OCI-M2 (cell line): Measurements from ENCODE around the gene ARHGAP23.
"Not testable (repeated sequence)": the region's sequence is repeated elsewhere in the genome, so short reads cannot be mapped to it uniquely, and the experiment has no call there.

Source experiments
- DNase-seq: peaks from one replicate; lab custom pipeline; 2025; ENCODE audit not compliant: unreplicated experiment; lab: John Stamatoyannopoulos, UW

ARHGAP23 gene

GRCh38 chr17:38485681-38486298 lies 57.5 kb downstream of the ARHGAP23 start:
- DNase-seq, result not testable (repeated sequence)

DNA sequence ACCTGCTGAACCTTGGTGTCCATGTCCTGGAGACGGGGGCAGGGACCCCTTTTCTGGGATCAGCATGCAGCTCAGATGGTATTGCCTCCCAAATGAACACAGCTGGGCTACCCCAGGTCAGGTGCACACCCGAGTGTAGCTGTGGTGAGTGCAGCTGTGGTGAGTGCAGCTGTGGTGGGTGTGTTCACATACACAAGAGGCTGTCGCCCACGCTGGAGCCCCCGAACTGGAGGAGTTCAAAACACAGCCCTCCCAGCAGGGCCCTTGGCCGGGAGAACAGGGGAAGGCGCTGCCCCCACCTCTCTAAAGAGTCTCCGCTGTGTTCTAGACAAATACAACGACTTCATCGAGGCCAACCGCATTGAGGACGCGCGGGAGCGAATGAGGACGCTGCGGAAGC lies 61.5 kb downstream of the ARHGAP23 start:
- DNase-seq, result not testable (repeated sequence)

GRCh38 chr17:38491346-38492066 lies 63.2 kb downstream of the ARHGAP23 start:
- DNase-seq, result not testable (repeated sequence)

DNA sequence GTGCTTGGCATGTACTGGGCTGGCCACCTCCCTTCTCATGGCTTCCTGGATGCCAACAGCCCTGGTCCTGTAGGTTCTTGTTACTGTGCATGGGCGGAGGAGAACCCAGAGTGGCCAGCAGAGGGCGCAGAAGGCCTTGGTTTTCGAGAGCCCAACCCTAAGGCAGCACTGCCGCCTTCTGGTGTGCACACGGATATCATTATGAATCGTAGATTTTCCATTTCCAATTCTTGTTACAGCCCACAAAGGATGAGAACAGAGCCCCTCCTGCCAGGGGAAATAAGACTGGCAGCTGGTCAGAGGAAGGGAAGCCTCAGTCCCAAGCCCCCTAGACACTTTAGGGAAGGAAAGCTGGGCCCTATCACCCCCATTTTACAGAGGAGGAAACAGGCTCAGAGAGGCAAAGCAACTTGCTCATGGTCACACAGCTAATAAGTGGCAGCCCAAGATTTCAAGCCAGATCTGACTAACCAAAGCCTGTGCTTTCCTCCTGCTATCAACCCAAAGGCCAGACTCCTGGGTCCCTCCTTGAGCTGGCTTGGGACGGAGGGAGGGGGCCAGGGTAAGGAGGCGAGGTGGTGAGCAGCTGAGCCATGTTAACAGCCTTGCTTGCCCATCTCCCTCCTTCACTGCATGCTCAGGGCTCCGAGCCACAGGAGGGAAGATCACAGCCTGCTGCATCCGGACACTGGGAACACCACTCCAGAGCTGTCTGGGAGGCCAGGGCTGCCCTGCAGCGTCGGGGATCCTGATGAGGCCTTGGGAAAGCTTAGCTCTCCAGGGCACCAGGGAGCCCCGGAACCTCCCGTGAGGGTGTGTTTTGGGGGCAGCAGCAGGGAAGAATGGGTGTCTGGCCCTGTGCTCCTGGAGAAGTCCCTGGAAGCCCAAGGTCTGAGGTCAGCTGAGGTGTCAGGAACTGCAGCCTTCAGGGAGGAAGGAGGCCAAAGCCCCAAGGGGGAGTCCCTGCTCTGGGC lies 64.1 kb downstream of the ARHGAP23 start:
- peak; percentile 11 for DNase-seq

DNA sequence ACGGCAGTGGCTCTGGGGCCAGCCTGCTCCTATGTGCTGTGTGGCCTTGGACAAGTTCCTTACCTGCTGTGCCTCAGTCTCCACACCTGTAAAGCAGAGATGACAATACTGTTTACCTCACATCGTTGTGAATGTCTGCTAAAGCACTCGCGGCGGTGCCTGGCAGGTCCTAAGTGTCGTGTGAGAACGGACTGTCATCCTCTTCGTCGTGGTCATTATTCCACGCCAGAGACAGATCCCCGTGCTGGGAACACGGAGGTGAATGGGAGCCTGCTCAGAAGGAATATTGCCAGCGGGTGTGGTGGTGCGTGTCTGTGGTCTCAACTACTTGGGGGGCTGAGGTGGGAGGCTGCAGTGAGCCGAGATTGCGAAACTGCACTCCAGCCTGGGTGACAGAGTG lies 65.9 kb downstream of the ARHGAP23 start:
- DNase-seq, result not testable (repeated sequence)

GRCh38 chr17:38497656-38498055 lies 69.4 kb downstream of the ARHGAP23 start:
- not testable (repeated sequence) for DNase-seq

GRCh38 chr17:38498353-38498752 lies 70.1 kb downstream of the ARHGAP23 start:
- no peak for DNase-seq

GRCh38 chr17:38499230-38499629 lies 71.0 kb downstream of the ARHGAP23 start:
- DNase-seq, result not testable (repeated sequence)

DNA sequence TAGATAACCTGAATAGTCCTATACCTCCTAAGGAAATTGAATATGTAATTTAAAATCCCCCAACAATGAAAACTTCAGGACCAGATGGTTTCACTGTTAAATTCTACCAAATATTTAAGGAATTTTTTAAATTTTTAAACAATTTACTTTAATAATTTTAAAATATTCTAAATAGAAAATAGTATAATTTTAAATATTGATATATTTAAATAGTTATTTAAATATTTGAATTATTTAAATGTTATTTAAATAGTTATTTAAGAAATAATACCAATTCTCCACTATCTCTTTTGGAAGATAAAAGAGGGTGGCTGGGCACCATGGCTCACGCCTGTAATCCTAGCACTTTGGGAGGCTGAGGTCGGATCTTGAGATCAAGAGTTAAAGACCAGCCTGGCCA lies 73.5 kb downstream of the ARHGAP23 start:
- not testable (repeated sequence) for DNase-seq

- DNase-seq, result not testable (repeated sequence)
Observed at GRCh38 chr17:38503286-38503913, 75.1 kb downstream of the ARHGAP23 start.

DNA sequence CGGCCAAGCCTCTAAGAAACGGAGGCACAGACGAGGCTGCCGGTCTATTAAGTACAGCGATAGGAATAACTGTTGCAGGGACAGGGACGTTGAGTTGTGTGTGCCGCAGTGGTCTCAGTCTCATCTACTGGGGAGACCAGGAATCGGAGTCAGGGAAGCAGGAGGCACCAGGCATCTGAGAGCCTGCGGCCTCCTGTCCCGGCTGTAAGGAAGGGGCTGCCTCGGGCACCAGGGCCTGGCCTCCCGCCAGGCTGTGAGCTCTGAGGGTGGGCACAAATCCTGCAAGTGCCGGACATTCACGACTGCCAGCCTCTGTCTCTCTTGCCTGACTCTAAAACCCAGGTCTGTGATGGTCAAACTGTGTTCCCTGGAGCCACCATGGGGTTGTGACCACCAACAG lies 76.0 kb downstream of the ARHGAP23 start:
- no peak for DNase-seq

DNA sequence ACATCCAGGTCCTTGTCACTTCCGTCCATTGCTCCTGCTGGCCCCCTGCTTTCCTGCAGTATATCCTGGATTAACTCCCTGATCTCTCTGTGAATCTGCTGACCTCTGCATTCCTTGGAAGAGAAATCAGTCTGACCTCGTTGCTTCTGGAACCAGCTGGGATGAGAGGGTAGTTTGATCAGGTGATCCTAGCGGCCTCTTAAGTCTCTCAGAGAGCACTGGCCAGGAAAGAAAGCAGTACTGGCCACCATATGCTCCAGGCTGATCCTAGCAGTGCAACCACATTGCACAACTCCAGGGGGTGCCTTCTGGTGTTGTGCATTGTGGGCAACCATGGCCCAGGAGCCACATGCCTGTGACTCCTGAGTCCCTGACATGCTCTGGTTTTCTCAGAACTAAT lies 79.2 kb downstream of the ARHGAP23 start:
- DNase-seq, result no peak

DNA sequence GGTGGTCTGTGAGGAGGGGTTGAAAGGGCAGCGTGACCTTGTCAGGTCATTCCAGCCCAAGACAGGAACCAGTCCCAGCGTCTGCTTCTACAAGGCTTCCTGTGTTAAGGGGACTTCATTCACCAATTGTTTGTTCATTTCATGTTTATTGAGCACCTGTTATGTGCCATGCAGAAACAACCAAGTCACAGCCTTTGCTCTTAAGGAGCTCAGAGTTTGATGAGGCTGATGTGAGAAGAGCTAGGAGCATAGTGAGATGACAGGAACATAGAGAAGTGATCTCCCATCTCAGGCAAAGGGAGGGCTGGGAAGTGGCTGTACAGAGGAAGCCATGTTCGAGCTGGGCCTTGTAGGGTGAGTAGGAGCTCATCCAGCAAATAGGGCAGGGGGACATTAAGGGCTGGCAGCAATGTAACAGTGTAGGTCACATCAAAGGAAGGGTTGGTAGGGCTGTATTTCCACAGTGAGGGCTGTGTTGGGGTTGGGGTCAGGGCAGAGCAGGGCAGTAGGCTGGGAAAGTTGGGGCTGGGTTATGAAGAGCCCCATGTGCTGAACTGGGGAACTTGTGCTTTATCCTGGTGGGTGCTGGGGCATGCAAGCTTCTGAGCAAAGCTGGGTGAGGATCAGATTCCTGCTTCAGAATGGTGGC lies 79.8 kb downstream of the ARHGAP23 start:
- no peak for DNase-seq

GRCh38 chr17:38508570-38508950 lies 80.3 kb downstream of the ARHGAP23 start:
- DNase-seq, result no peak

DNA sequence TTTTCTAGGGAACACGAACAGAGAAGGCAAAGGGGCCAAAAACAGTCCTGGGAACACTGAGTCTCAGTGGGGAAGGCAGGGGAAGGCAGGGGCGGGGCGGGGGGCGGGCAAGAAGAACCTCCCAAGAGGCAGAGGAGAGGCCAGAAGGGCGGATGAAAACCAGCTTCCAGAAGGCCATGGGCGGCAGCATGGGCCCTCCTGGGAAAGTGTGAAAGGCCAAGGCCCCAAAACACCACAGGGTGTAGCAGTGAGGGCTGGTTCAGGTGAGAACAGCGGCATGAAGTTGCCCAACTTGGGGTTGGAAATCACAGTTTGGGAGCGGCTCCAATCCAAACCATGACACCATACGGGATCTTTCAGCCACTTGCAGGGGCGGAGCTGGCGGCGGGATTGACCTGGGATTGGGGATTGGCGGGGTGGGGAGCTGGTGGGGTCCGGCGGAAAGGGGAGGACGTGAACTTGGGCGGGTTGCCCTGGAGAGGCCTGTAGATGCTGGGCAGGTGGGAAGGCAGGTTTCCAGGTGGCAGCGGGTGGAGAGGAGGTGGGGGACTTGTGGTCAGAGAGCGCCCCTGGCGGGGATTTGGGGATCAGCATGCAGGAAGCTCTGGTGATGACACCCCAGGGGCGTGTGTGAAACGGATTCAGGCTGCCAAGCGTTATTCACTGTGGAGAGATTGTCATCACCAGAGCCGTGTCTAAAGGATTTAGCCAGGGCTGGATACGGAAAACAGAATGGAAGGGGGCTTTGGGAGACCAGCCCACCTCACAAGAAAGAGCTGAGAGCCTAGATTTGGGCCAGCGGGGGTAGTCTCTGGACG lies 80.9 kb downstream of the ARHGAP23 start:
- DNase-seq, result no peak

DNA sequence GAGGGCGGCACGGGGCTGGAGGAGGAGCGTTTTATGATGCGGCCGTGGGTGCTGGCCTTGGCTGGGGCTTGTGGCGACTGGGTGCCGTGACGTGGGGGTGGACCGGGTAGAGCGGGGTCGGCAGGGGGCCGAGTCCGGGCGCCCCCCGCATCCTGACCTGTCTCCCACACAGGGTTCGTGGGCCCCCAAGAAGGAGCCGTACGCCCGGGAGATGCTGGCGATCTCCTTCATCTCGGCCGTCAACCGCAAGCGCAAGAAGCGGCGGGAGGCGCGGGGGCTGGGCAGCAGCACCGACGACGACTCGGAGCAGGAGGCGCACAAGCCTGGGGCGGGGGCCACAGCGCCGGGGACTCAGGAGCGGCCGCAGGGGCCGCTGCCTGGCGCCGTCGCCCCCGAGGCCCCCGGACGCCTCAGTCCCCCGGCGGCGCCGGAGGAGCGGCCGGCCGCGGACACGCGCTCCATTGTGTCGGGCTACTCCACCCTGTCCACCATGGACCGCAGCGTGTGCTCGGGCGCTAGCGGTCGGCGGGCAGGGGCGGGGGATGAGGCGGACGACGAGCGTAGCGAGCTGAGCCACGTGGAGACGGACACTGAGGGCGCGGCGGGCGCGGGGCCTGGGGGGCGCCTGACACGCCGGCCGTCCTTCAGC lies 81.6 kb downstream of the ARHGAP23 start:
- DNase-seq, result no peak

- no peak for DNase-seq
Observed at GRCh38 chr17:38510421-38511149, 82.3 kb downstream of the ARHGAP23 start.
